Activated naive CD8-positive, alpha-beta T cell treated with anti-CD3 and anti-CD28 coated beads, Interleukin-2, amount 10 ng/mL, durations not matched to agents 7 days and 5 days (primary cell): ENCODE measurements around the gene RGS9BP. TPM values are rescaled to one million over a fixed set of nuclear protein-coding genes. Genes with fewer than 3 reads are reported as not detected.

ENCODE experiments used
- ATAC-seq: fragments of 150-1000 bp; cut with Tn5 transposase; one replicate; pipeline ENCODE4 v1.10.0; 2021; ENCODE audit warnings: low read depth, moderate library complexity
- POLR2A ChIA-PET: fragments of 350-600 bp; sonication (Branson Sonifier 250); formaldehyde crosslinking; loops from one replicate; lab custom pipeline; 2021; ENCODE audit warnings: antibody characterized with exemption; lab: Charles Lee
- DNase-seq: peaks from one replicate; pipeline ENCODE4 v3.0.0; 2021
- H3K27ac Mint-ChIP-seq: one replicate; pipeline ENCODE4 v1.8.0; 2022; ENCODE audit warnings: mild to moderate bottlenecking, mixed read lengths
- H3K27me3 Mint-ChIP-seq: one replicate; pipeline ENCODE4 v1.8.0; 2022; ENCODE audit warnings: mild to moderate bottlenecking, moderate library complexity, mixed read lengths
- H3K36me3 Mint-ChIP-seq: one replicate; pipeline ENCODE4 v1.8.0; 2021; ENCODE audit warnings: mild to moderate bottlenecking, mixed read lengths
- H3K4me1 Mint-ChIP-seq: one replicate; pipeline ENCODE4 v1.8.0; 2021; ENCODE audit warnings: mixed read lengths
- H3K4me3 Mint-ChIP-seq: one replicate; pipeline ENCODE4 v1.8.0; 2022; ENCODE audit warnings: mild to moderate bottlenecking, moderate library complexity, mixed read lengths
- H3K9me3 Mint-ChIP-seq: one replicate; pipeline ENCODE4 v1.8.0; 2021; ENCODE audit warnings: mixed read lengths
- total RNA-seq, 2 experiments: library from RNA; stranded (reverse); gene quantifications; one replicate each; pipeline ENCODE4 v1.2.3, GENCODE V29; 2021

Gene RGS9BP
- total RNA-seq, 2 experiments from 2014 or later, result 0.47 to 0.79 TPM

- ATAC-seq (no peak), DNase-seq (no peak)
- Mint-ChIP-seq H3K4me1 (no peaks in the 10 kb centered on the region), H3K36me3 (peaks cover 16% of the 10 kb centered on the region), H3K27ac (no peak overlapping the region), H3K27me3 (no peaks in the 10 kb centered on the region), H3K4me3 (no peak overlapping the region), H3K9me3 (no peaks in the 10 kb centered on the region)
- POLR2A ChIA-PET, result no interaction called here
Observed at GRCh38 chr19:32717496-32717895, 41.8 kb downstream of the RGS9BP start.

DNA sequence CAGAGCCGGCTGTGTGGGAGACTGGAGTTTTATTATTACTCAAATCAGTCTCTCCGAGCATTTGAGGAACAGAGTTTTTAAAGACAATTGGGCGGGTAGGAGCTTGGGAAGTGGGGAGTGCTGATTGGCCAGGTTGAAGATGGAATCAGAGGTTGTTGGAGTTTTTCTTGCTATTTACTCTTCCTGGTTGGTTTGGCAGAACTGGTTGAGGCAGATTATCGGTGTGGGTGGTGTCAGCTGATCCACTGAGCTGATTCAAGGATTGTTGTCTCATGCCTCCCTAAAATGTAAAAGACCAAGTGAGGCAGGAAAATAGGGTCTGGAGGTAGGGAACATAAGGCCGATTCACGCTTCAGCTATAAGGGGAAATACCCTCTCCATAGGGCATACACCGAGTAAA lies 42.6 kb downstream of the RGS9BP start:
- DNase-seq (no peak), ATAC-seq (no peak)
- POLR2A ChIA-PET, result no interaction called here
- H3K4me1 Mint-ChIP-seq, result no peaks in the 10 kb centered on the region
- no peak overlapping the region for H3K4me3 Mint-ChIP-seq
- peaks cover 11% of the 10 kb centered on the region for H3K36me3 Mint-ChIP-seq
- no peaks in the 10 kb centered on the region for H3K27me3 Mint-ChIP-seq
- H3K9me3 Mint-ChIP-seq, result no peaks in the 10 kb centered on the region
- H3K27ac Mint-ChIP-seq, result no peak overlapping the region

- Mint-ChIP-seq H3K36me3 (peaks cover 8% of the 10 kb centered on the region), H3K27me3 (peaks cover 2% of the 10 kb centered on the region), H3K27ac (no peak within 1 kb of the TSS), H3K4me1 (no peaks in the 10 kb centered on the region), H3K4me3 (no peak within 1 kb of the TSS), H3K9me3 (no peaks in the 10 kb centered on the region)
- DNase-seq (no peak), ATAC-seq (no peak)
- POLR2A ChIA-PET, result no interaction called here
Observed at GRCh38 chr19:32719611-32720059, 44.0 kb downstream of the RGS9BP start, which contains the start of gene TDRD12. TSS of gene TDRD12 (plus strand) at chr19:32719767. CDS start at chr19:32720073, 306 bp downstream.

GRCh38 chr19:32720216-32720935 lies 44.7 kb downstream of the RGS9BP start:
- Mint-ChIP-seq H3K27ac (no peak overlapping the region), H3K36me3 (peaks cover 1% of the 10 kb centered on the region), H3K4me1 (no peaks in the 10 kb centered on the region), H3K4me3 (no peak overlapping the region), H3K9me3 (no peaks in the 10 kb centered on the region), H3K27me3 (peaks cover 2% of the 10 kb centered on the region)
- ATAC-seq, result no peak
- DNase-seq, result no peak
- POLR2A ChIA-PET, result no interaction called here

DNA sequence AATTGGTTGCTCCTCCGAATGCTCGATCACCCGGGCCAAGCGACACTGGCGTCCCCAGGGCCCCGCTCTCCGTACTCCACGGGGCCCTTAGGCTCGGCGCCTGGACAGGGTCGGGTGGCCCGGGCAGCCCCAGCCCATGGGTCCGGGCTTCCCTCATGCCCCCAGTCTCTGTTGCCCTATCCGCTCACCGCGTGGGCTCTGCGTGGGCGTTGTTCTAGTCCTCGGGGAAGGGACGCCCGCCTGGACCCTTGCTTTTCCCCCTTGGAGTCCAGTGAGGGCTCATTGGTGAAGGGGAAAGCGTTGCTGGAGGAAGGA lies 45.2 kb downstream of the RGS9BP start:
- H3K36me3 Mint-ChIP-seq, result no peaks in the 10 kb centered on the region
- no peaks in the 10 kb centered on the region for H3K9me3 Mint-ChIP-seq
- DNase-seq (no peak), ATAC-seq (no peak)
- H3K27ac Mint-ChIP-seq, result no peak overlapping the region
- no peak overlapping the region for H3K4me3 Mint-ChIP-seq
- H3K4me1 Mint-ChIP-seq, result no peaks in the 10 kb centered on the region
- peaks cover 2% of the 10 kb centered on the region for H3K27me3 Mint-ChIP-seq
- POLR2A ChIA-PET, result no interaction called here

Other genes with a start within 250 kb of the RGS9BP start
- 100 to 1,000 TPM; 105 to 112 TPM for gene PDCD5, start 94.7 kb upstream of the RGS9BP start, total RNA-seq
- gene ANKRD27, start 668 bp upstream of the RGS9BP start, total RNA-seq, result 10 to 100 TPM; 43.4 to 48.8 TPM
- gene NUDT19, start 16.0 kb downstream of the RGS9BP start, total RNA-seq, result 10 to 100 TPM; 15.2 to 15.4 TPM
- gene TDRD12, start 43.9 kb downstream of the RGS9BP start, total RNA-seq, result under 1 TPM; 0.26 to 0.42 TPM
- gene SLC7A9, start 193.9 kb downstream of the RGS9BP start, total RNA-seq, result under 1 TPM; 0.23 to 0.42 TPM